Activated B cell treated with CpG ODN at 0.5 μM for 24 hours (primary cell): ENCODE results near the gene CRMP1. TPM values are rescaled to one million over a fixed set of nuclear protein-coding genes. Genes with fewer than 3 reads are reported as not detected.

Source experiments
- ATAC-seq: fragments of 200-7000 bp; cut with Tn5 transposase; one replicate; pipeline ENCODE4 v1.10.0; 2021; ENCODE audit warnings: low read depth, mild to moderate bottlenecking, moderate library complexity
- CTCF ChIA-PET: fragments of 350-600 bp; sonication (Branson Sonifier 250); formaldehyde crosslinking; loops from one replicate; lab custom pipeline; 2021; ENCODE audit warnings: antibody characterized with exemption; lab: Charles Lee
- POLR2A ChIA-PET: fragments of 350-600 bp; sonication (Branson Sonifier 250); formaldehyde crosslinking; loops from one replicate; lab custom pipeline; 2021; ENCODE audit warnings: antibody characterized with exemption; lab: Charles Lee
- DNase-seq: peaks from one replicate; pipeline ENCODE4 v3.0.0; 2022
- H3K27ac Mint-ChIP-seq: one replicate; pipeline ENCODE4 v1.8.0; 2020; ENCODE audit warnings: mixed read lengths
- H3K27me3 Mint-ChIP-seq: one replicate; pipeline ENCODE4 v1.8.0; 2021; ENCODE audit warnings: mixed read lengths
- H3K36me3 Mint-ChIP-seq: one replicate; pipeline ENCODE4 v1.8.0; 2021; ENCODE audit warnings: low read depth, mixed read lengths
- H3K4me1 Mint-ChIP-seq: one replicate; pipeline ENCODE4 v1.8.0; 2021; ENCODE audit warnings: mixed read lengths
- H3K4me3 Mint-ChIP-seq: one replicate; pipeline ENCODE4 v1.8.0; 2020; ENCODE audit warnings: mild to moderate bottlenecking, mixed read lengths
- H3K9me3 Mint-ChIP-seq: one replicate; pipeline ENCODE4 v1.8.0; 2020; ENCODE audit warnings: mixed read lengths
- CTCF ChIP-seq: fragments of 200-600 bp; IDR thresholded peaks from one replicate; pipeline ENCODE4 v1.8.0; 2022; ENCODE audit warnings: antibody characterized with exemption, mild to moderate bottlenecking
- intact Hi-C: fragments of 100-400 bp; cut with micrococcal nuclease; formaldehyde crosslinking; loops from one replicate; pipeline ENCODE4 v1.15.1; 2024
- total RNA-seq: library from RNA; stranded (reverse); gene quantifications from 2 replicates; pipeline ENCODE4 v1.2.3, GENCODE V29; 2022

The CRMP1 gene
- total RNA-seq, 1 donor from 2014 or later: 0.09 TPM

GRCh38 chr4:5869966-5870619, 22.8 kb downstream of the CRMP1 start:
- CTCF ChIA-PET: no interaction called here
- DNase-seq: no peak
- H3K4me3 Mint-ChIP-seq: no peak overlapping the region
- H3K27ac Mint-ChIP-seq: no peak overlapping the region
- H3K4me1 Mint-ChIP-seq: peaks cover 20% of the 10 kb centered on the region
- POLR2A ChIA-PET: no interaction called here
- ATAC-seq: no peak
- H3K9me3 Mint-ChIP-seq: no peaks in the 10 kb centered on the region
- no peaks in the 10 kb centered on the region for H3K36me3 Mint-ChIP-seq
- intact Hi-C loops: no loop called here
- no peak for TF ChIP-seq CTCF
- peaks cover 8% of the 10 kb centered on the region for H3K27me3 Mint-ChIP-seq

- TF ChIP-seq CTCF: no peak
These were observed 25.0 kb downstream of the CRMP1 start for GRCh38 chr4:5867866-5868265.

GRCh38 chr4:5866841-5867813, 25.8 kb downstream of the CRMP1 start:
- TF ChIP-seq CTCF: no peak
- H3K27ac Mint-ChIP-seq: no peak overlapping the region
- ChIA-PET CTCF (no interaction called here), POLR2A (no interaction called here)
- H3K36me3 Mint-ChIP-seq: no peaks in the 10 kb centered on the region
- intact Hi-C loops: no loop called here
- ATAC-seq: no peak
- DNase-seq: no peak
- peaks cover 8% of the 10 kb centered on the region for H3K27me3 Mint-ChIP-seq
- H3K9me3 Mint-ChIP-seq: no peaks in the 10 kb centered on the region
- no peak overlapping the region for H3K4me3 Mint-ChIP-seq
- H3K4me1 Mint-ChIP-seq: peaks cover 20% of the 10 kb centered on the region

More at GRCh38 chr4:5867866-5868265, 25.0 kb downstream of the CRMP1 start:
- Mint-ChIP-seq H3K27ac (no peak overlapping the region), H3K4me1 (peaks cover 20% of the 10 kb centered on the region), H3K4me3 (no peak overlapping the region), H3K36me3 (no peaks in the 10 kb centered on the region), H3K27me3 (peaks cover 8% of the 10 kb centered on the region), H3K9me3 (no peaks in the 10 kb centered on the region)
- no peak for DNase-seq
- CTCF ChIA-PET: no interaction called here
- POLR2A ChIA-PET: no interaction called here
- intact Hi-C loops: no loop called here
- no peak for ATAC-seq

- no peak for DNase-seq
- ChIA-PET POLR2A (no interaction called here), CTCF (no interaction called here)
- H3K9me3 Mint-ChIP-seq: no peaks in the 10 kb centered on the region
- no peak overlapping the region for H3K27ac Mint-ChIP-seq
- peaks cover 8% of the 10 kb centered on the region for H3K27me3 Mint-ChIP-seq
- no peak overlapping the region for H3K4me3 Mint-ChIP-seq
- no peak for TF ChIP-seq CTCF
- H3K4me1 Mint-ChIP-seq: peaks cover 20% of the 10 kb centered on the region
- no peak for ATAC-seq
- H3K36me3 Mint-ChIP-seq: no peaks in the 10 kb centered on the region
- intact Hi-C loops: no loop called here
These were observed 26.8 kb downstream of the CRMP1 start for GRCh38 chr4:5865896-5866599.
